ENCODE measurements around the gene OVCH2. TPM values are rescaled to one million over a fixed set of nuclear protein-coding genes. Genes with fewer than 3 reads are reported as not detected.
A peak's percentile ranks its signal among the peaks of the same experiment; 100 is the strongest.

Gene OVCH2
- total RNA-seq, 2 experiments from 2014 or later = not detected

- ChIA-PET CTCF (interaction anchor here (0.7 to 1.6 kb wide), 2 partner anchors 11 to 241 kb away, joined by 3 to 4 read pairs; no protein-coding TSS in a partner anchor), POLR2A (no interaction called here)
- no peaks in the 10 kb centered on the region for H3K9me3 Mint-ChIP-seq
- H3K4me3 Mint-ChIP-seq = no peak overlapping the region
- H3K36me3 Mint-ChIP-seq (ENCODE audit: low read depth) = no peaks in the 10 kb centered on the region
- peaks cover 23% of the 10 kb centered on the region for H3K27me3 Mint-ChIP-seq
- DNase-seq = no peak
- no peaks in the 10 kb centered on the region for H3K4me1 Mint-ChIP-seq
- H3K27ac Mint-ChIP-seq = no peak overlapping the region
These were observed 19.5 kb downstream of the OVCH2 start for GRCh38 chr11:7686761-7687160.

GRCh38 chr11:7683571-7683970 is 22.7 kb downstream of the OVCH2 start:
- Mint-ChIP-seq H3K4me3 (no peak overlapping the region), H3K27me3 (peaks cover 17% of the 10 kb centered on the region), H3K9me3 (no peaks in the 10 kb centered on the region), H3K36me3 (ENCODE audit: low read depth) (no peaks in the 10 kb centered on the region), H3K4me1 (no peaks in the 10 kb centered on the region), H3K27ac (no peak overlapping the region)
- POLR2A ChIA-PET = no interaction called here
- no peak for DNase-seq
- CTCF ChIA-PET = no interaction called here

- Mint-ChIP-seq H3K27me3 (peaks cover 45% of the 10 kb centered on the region), H3K9me3 (no peaks in the 10 kb centered on the region), H3K4me1 (peaks cover 5% of the 10 kb centered on the region), H3K36me3 (ENCODE audit: low read depth) (no peaks in the 10 kb centered on the region), H3K27ac (no peak overlapping the region), H3K4me3 (no peak overlapping the region)
- ChIA-PET POLR2A (no interaction called here), CTCF (no interaction called here)
- DNase-seq = no peak
These were observed 28.5 kb downstream of the OVCH2 start for GRCh38 chr11:7677796-7678201.

DNA sequence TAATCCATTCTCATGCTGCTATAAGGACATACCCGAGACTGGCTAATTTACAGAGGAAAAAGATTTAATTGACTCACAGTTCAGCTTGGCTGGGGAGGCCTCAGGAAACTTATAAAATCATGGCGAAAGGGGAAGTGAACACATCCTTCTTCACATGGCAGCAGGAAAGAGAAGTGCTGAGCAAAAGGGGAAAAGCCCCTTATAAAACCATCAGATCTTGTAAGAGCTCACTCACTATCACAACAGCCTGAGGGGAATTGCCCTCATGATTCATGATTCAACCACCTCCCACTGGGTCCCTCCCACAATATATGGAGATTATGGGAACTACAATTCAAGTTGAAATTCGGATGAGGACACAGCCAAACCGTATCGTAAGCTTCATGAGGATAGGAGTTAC is 29.2 kb downstream of the OVCH2 start:
- DNase-seq = no peak
- Mint-ChIP-seq H3K36me3 (ENCODE audit: low read depth) (no peaks in the 10 kb centered on the region), H3K9me3 (no peaks in the 10 kb centered on the region), H3K27ac (no peak overlapping the region), H3K4me1 (peaks cover 8% of the 10 kb centered on the region), H3K27me3 (peaks cover 52% of the 10 kb centered on the region), H3K4me3 (no peak overlapping the region)
- ChIA-PET CTCF (interaction anchor here (1.2 to 1.7 kb wide), 2 partner anchors 9 to 11 kb away, joined by 3 to 4 read pairs; no protein-coding TSS in a partner anchor), POLR2A (no interaction called here)

DNA sequence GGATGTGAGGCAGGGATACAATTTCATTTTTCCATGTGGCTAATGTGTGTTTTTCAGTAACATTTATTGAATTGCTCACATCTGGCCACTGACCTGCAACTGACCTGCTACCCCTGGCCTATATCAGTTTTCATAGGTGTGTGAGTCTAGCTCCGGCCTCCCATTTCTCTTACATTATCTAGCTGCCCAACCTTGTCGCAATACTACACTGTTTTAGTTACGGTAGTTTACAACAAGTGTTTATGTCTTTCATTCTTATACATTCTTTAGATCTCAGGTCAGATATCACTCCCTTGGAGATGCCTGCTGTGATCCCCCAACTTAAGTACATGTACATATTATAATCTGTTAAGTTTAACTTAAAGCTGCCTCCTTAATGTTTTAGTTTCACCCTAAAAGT is 30.6 kb downstream of the OVCH2 start:
- POLR2A ChIA-PET = no interaction called here
- no peak for DNase-seq
- Mint-ChIP-seq H3K4me3 (no peak overlapping the region), H3K27ac (no peak overlapping the region), H3K4me1 (peaks cover 8% of the 10 kb centered on the region), H3K9me3 (no peaks in the 10 kb centered on the region), H3K27me3 (peaks cover 50% of the 10 kb centered on the region), H3K36me3 (ENCODE audit: low read depth) (no peaks in the 10 kb centered on the region)
- CTCF ChIA-PET = interaction anchor here (1.7 kb wide), 1 partner anchor 10 kb away, joined by 4 read pairs; no protein-coding TSS in a partner anchor

GRCh38 chr11:7673724-7674434 is 32.4 kb downstream of the OVCH2 start:
- CTCF ChIA-PET = no interaction called here
- Mint-ChIP-seq H3K4me1 (peaks cover 8% of the 10 kb centered on the region), H3K4me3 (peak overlapping the region; percentile 57), H3K27me3 (peaks cover 47% of the 10 kb centered on the region), H3K36me3 (ENCODE audit: low read depth) (no peaks in the 10 kb centered on the region), H3K27ac (no peak overlapping the region), H3K9me3 (no peaks in the 10 kb centered on the region)
- no peak for DNase-seq
- POLR2A ChIA-PET = no interaction called here

GRCh38 chr11:7672960-7673723 is 33.1 kb downstream of the OVCH2 start, which contains the start of gene CYB5R2:
TSS of gene CYB5R2 (minus strand) at chr11:7673500. CDS start at chr11:7672825, 675 bp downstream.
- H3K27me3 Mint-ChIP-seq = peaks cover 43% of the 10 kb centered on the region
- no peak for DNase-seq
- ChIA-PET POLR2A (no interaction called here), CTCF (no interaction called here)
- no peaks in the 10 kb centered on the region for H3K36me3 Mint-ChIP-seq (ENCODE audit: low read depth)
- H3K9me3 Mint-ChIP-seq = no peaks in the 10 kb centered on the region
- peaks cover 8% of the 10 kb centered on the region for H3K4me1 Mint-ChIP-seq
- H3K27ac Mint-ChIP-seq = no peak within 1 kb of the TSS
- H3K4me3 Mint-ChIP-seq = peak within 1 kb of the TSS; percentile 57

DNA sequence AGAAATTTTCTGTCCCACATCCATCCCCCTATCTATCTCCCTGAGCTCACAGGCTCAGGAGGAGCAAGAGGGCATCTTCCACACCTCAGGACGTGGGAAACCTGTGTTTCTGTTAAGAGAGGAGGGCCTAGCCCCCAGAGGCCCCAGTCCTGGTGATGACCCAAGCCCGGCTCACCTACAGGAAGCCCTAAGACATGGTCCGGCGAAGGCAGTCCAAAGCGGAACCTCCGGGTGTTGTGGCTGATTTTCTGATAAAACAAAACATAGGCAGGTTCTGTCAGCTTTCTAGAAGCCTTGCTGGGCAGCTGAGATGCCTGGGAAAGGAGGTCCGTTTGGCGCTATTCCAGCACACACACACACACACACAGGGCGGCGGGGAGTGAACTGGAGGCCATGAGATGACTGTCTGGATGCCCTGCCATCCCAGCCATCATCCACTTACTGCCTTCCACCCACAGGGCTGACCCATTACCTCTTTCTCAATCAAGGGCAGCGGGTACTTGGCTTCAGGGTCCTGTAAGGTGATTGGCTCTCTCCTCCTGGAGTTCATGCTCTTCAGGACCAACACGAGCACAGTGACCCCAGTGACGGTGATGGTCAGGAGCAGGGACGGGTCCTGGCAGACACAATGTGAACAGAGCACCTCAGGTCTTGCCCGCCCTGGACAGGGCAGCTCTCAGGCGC is 33.9 kb downstream of the OVCH2 start:
- no peak for DNase-seq
- Mint-ChIP-seq H3K27me3 (peaks cover 41% of the 10 kb centered on the region), H3K36me3 (ENCODE audit: low read depth) (no peaks in the 10 kb centered on the region), H3K27ac (no peak overlapping the region), H3K4me1 (peaks cover 8% of the 10 kb centered on the region), H3K4me3 (no peak overlapping the region), H3K9me3 (no peaks in the 10 kb centered on the region)
- CTCF ChIA-PET = no interaction called here
- POLR2A ChIA-PET = no interaction called here

DNA sequence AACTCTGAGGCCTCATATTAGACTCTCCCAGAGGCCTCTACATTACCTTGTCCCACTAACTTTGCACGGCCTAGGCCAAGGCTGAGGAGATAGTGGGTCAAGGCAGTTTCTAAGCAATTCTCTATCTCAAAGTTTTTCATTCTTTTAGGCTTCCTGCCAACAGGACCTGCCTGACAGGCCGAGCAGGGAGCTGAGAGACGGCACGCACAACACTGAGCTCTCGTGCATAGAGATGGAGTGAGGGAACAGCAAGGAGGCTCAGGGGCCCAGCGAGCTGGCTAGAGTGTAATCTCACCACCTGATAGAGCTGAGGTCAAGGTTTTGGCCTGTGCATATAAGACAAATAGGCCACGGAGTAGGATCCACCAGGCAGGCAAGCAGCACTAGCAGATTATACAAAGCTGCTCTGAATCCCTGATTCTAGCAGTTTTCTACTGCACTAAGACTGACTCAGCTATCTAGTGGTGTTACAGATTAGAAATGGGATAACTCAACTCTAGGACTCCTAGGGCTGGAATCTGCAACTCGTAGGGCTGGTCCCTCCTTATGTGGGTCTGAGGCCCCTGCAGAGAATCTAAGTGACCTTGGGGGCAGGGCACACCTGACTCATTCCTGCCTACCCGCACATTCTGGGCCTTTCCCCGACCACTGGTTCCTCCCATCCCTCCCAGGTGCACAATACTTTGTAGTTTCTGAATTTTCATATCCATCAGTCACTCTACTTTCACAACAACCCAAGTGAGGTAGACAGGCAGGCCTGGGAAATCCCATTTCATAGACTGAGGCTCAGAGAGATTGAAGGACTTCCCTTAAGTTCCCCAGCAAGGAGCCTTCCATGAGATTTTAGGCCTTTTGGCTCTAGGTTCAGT is 34.7 kb downstream of the OVCH2 start:
- no peaks in the 10 kb centered on the region for H3K36me3 Mint-ChIP-seq (ENCODE audit: low read depth)
- H3K4me3 Mint-ChIP-seq = no peak overlapping the region
- POLR2A ChIA-PET = no interaction called here
- CTCF ChIA-PET = no interaction called here
- no peaks in the 10 kb centered on the region for H3K9me3 Mint-ChIP-seq
- no peak for DNase-seq
- H3K4me1 Mint-ChIP-seq = peaks cover 8% of the 10 kb centered on the region
- no peak overlapping the region for H3K27ac Mint-ChIP-seq
- H3K27me3 Mint-ChIP-seq = peaks cover 39% of the 10 kb centered on the region

DNA sequence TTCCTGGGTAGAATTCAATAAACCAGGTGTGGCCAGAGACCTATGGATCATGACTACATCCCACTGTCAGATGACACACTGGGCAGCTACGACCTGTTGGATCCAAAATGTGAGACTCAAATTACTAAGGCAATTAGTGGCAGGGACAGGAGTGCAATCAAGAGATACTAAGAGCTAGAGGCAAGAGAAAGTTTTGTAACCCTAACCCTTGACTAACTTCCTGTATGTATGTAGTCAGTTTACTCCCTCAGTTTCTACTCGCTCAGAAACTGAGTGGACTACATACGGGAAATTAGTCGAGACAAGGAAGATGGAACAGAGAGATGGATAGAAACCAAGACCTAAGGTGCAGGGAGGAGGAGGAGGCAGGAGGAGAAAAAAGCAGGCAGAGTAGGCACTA is 35.6 kb downstream of the OVCH2 start:
- Mint-ChIP-seq H3K36me3 (ENCODE audit: low read depth) (no peaks in the 10 kb centered on the region), H3K4me3 (no peak overlapping the region), H3K27ac (no peak overlapping the region), H3K4me1 (peaks cover 8% of the 10 kb centered on the region), H3K27me3 (peaks cover 30% of the 10 kb centered on the region), H3K9me3 (no peaks in the 10 kb centered on the region)
- POLR2A ChIA-PET = no interaction called here
- DNase-seq = no peak
- CTCF ChIA-PET = no interaction called here

GRCh38 chr11:7668911-7669310 is 37.4 kb downstream of the OVCH2 start:
- no peak overlapping the region for H3K27ac Mint-ChIP-seq
- H3K4me3 Mint-ChIP-seq = no peak overlapping the region
- ChIA-PET POLR2A (no interaction called here), CTCF (interaction anchor here (0.8 to 1.8 kb wide), 3 partner anchors 39 to 226 kb away, joined by 3 to 4 read pairs (median 4); partner anchors contain the start of gene PPFIBP2)
- no peak for DNase-seq
- peaks cover 4% of the 10 kb centered on the region for H3K4me1 Mint-ChIP-seq
- no peaks in the 10 kb centered on the region for H3K9me3 Mint-ChIP-seq
- no peaks in the 10 kb centered on the region for H3K36me3 Mint-ChIP-seq (ENCODE audit: low read depth)
- H3K27me3 Mint-ChIP-seq = peaks cover 13% of the 10 kb centered on the region

DNA sequence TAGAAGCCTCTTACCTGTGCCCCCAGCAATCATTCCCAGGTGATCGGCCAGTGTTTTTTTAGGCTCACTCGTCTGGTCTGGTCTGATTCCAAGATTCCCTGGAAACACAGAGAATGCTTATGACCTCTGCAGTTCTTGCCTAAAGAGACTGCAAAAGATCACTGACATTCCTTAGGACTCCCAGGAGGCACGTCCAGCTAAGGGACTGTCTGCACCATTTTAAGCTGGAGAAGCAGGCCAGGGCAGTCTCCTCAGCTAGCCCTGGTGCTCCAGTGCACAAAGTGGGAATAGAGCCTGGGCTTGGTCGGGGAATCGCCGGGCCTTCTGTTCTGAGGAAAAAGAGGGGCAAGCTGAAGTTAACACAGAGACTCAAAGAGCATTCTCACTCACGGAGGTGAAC is 37.8 kb downstream of the OVCH2 start:
- ChIA-PET POLR2A (no interaction called here), CTCF (interaction anchor here (1.1 to 1.8 kb wide), 2 partner anchors 155 to 226 kb away, joined by 4 read pairs; partner anchors contain the start of gene PPFIBP2)
- H3K9me3 Mint-ChIP-seq = no peaks in the 10 kb centered on the region
- no peak overlapping the region for H3K4me3 Mint-ChIP-seq
- no peaks in the 10 kb centered on the region for H3K36me3 Mint-ChIP-seq (ENCODE audit: low read depth)
- H3K27ac Mint-ChIP-seq = no peak overlapping the region
- no peak for DNase-seq
- peaks cover 4% of the 10 kb centered on the region for H3K4me1 Mint-ChIP-seq
- H3K27me3 Mint-ChIP-seq = peaks cover 11% of the 10 kb centered on the region
